ENCODE results near the gene DMXL2. TPM values are rescaled to one million over a fixed set of nuclear protein-coding genes. Genes with fewer than 3 reads are reported as not detected.

The DMXL2 gene
- polyA plus RNA-seq, 1 of the 3 experiments (the other 2 are of a cell fraction): 6.4 TPM

DNA sequence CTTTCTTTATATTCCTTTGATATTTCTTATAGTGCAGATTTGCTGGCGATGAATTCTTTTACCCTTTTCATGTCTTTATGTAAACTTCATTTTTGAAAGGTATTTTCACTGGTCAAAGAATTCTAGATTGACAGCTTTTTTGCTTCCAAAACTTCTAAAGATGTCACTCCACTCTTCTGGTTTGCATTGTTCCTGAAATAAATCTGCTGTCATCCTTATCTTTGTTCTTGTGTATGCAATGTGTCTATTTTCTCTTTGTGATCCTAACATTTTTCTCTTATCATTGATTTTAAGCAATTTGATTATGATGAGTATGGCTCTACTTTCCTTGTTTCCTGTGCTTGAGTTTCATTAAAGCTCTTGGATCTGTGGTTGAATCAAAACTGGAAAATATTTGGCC lies 177.8 kb downstream of the DMXL2 start:
- H3K4me2 ChIP-seq: no peak overlapping the region
- H3K27me3 ChIP-seq (ENCODE audit: insufficient read depth): no peaks in the 10 kb centered on the region
- H3K4me3 ChIP-seq (ENCODE audit: low read depth in 2 of 2, low read length in 1 of 2): no peak overlapping the region
- H2AFZ ChIP-seq (ENCODE audit: low read depth): no peak overlapping the region
- no peak overlapping the region for H3K9ac ChIP-seq
- H3K4me1 ChIP-seq (ENCODE audit: control insufficient read depth in 1 of 2, insufficient read depth in 2 of 2, low read depth in 1 of 2, low read length in 1 of 2): no peaks in the 10 kb centered on the region
- H3K27ac ChIP-seq (ENCODE audit: low read depth in 2 of 2, low read length in 1 of 2): no peak overlapping the region
- H3K79me2 ChIP-seq (ENCODE audit: insufficient read depth): no peaks in the 10 kb centered on the region
- POLR2A ChIA-PET: no interaction called here
- H3K36me3 ChIP-seq (replicated peaks in 1 of 2; ENCODE audit: control insufficient read depth in 1 of 2, insufficient read depth in 2 of 2, low read length in 1 of 2): peaks cover 17 to 29% of the 10 kb centered on the region in 2 experiments
- CTCF ChIA-PET: no interaction called here
- DNase-seq: no peak
- no peaks in the 10 kb centered on the region for H3K9me3 ChIP-seq
- no peaks in the 10 kb centered on the region for H4K20me1 ChIP-seq (ENCODE audit: insufficient read depth)
- WGBS (ENCODE audit: low lambda C conversion rate): 100% methylated on average over 1 of the region's 1 CpG
- no peaks in the 10 kb centered on the region for H3F3A ChIP-seq (replicated peaks; ENCODE audit: insufficient read depth)
- H3K9me2 ChIP-seq: no peaks in the 10 kb centered on the region
- TF ChIP-seq RAD21 (IDR thresholded peaks at IDR 0.05; ENCODE audit: low read length) (no peak), ELF1 (IDR thresholded peaks at IDR 0.05) (no peak)

DNA sequence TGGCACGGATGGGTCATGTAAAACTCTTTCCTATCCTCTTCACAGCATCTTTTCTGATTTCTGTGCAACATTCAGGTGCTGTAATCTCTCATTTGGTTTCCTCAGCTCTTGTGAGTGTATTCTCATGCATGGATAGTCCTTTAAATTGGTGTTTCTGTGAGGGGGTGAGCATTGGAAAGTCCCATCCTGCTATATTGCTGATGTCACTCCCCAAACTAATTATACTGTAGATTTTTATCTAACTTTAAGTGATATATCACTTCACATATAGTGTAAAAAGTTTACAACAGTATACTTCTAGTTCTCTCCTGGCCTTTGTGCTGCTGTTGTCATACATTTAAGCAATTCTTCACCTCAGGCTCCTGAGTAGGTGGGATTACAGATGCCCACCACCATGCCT lies 178.5 kb downstream of the DMXL2 start:
- Histone ChIP-seq H3K36me3 (replicated peaks in 1 of 2; ENCODE audit: control insufficient read depth in 1 of 2, insufficient read depth in 2 of 2, low read length in 1 of 2) (peaks cover 10 to 22% of the 10 kb centered on the region in 2 experiments), H3K9ac (no peak overlapping the region), H3K79me2 (ENCODE audit: insufficient read depth) (no peaks in the 10 kb centered on the region), H3K4me2 (no peak overlapping the region), H3K9me3 (no peaks in the 10 kb centered on the region), H3K9me2 (no peaks in the 10 kb centered on the region), H3K27me3 (ENCODE audit: insufficient read depth) (no peaks in the 10 kb centered on the region), H3K4me1 (ENCODE audit: control insufficient read depth in 1 of 2, insufficient read depth in 2 of 2, low read depth in 1 of 2, low read length in 1 of 2) (no peaks in the 10 kb centered on the region), H3K27ac (ENCODE audit: low read depth in 2 of 2, low read length in 1 of 2) (no peak overlapping the region), H4K20me1 (ENCODE audit: insufficient read depth) (no peaks in the 10 kb centered on the region), H3K4me3 (ENCODE audit: low read depth in 2 of 2, low read length in 1 of 2) (no peak overlapping the region), H2AFZ (ENCODE audit: low read depth) (no peak overlapping the region), H3F3A (replicated peaks; ENCODE audit: insufficient read depth) (no peaks in the 10 kb centered on the region)
- WGBS (ENCODE audit: low lambda C conversion rate): 95% methylated on average over 1 of the region's 1 CpG
- no peak for DNase-seq
- ChIA-PET CTCF (no interaction called here), POLR2A (no interaction called here)
- no peak for TF ChIP-seq EP300 (IDR thresholded peaks at IDR 0.05; ENCODE audit: borderline replicate concordance in 1 of 2, low read depth in 1 of 2, low read length in 1 of 2)
- no peak for TF ChIP-seq RXRA (IDR thresholded peaks at IDR 0.05; ENCODE audit: borderline replicate concordance, low read depth)
- no peak for TF ChIP-seq YY1 (IDR thresholded peaks at IDR 0.05; ENCODE audit: low read depth)
- TF ChIP-seq GATA2 (CRISPR knock-in tag; IDR thresholded peaks at IDR 0.05): no peak
- TF ChIP-seq FOXJ3 (CRISPR knock-in tag; IDR thresholded peaks at IDR 0.05): no peak
- no peak for TF ChIP-seq POLR2AphosphoS5 (IDR thresholded peaks at IDR 0.05; ENCODE audit: low read depth, low read length)
- TF ChIP-seq SIN3A (IDR thresholded peaks at IDR 0.05; ENCODE audit: borderline replicate concordance, low read depth, low read length): no peak
- TF ChIP-seq MEF2A (IDR thresholded peaks at IDR 0.05; ENCODE audit: borderline replicate concordance, low read depth): no peak
- TF ChIP-seq NRF1 (IDR thresholded peaks at IDR 0.05; ENCODE audit: low read depth, low read length): no peak
- TF ChIP-seq RCOR1 (IDR thresholded peaks at IDR 0.05; ENCODE audit: low read length): no peak
- TF ChIP-seq TEAD4 (IDR thresholded peaks at IDR 0.05; ENCODE audit: borderline replicate concordance, insufficient read depth): no peak
- TF ChIP-seq CHD2 (IDR thresholded peaks at IDR 0.05; ENCODE audit: low read length, partially characterized antibody): no peak

DNA sequence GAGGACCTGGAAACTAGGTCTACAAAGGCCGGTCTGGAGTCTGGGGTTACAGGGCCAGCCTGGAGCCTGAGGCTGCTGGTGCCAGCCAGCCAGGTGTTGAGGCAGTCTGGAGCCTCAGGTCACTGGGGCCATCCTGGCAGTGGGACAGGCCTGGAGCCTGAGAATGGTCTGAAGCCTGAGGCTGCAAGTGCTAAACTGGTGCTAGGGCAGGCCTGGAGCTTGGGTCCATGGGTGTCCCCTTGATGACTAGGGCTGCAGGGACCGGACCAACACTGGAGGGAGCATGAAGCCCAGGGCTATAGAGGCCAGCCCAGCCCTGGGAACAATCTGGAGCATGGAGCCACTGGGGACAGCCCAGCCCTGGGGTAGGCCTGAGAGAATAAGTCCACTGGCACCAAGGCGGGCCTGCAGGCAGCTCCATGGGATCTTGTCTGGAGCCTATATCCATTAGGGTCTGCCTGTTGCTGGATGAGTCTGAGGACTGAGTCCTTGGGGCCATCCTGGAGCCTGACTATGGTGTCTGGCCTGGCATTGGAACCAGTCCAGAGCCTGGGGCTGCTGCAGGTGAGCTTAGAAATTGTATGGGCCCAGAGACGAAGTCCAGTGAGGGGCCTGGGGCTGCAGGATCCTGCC lies 179.2 kb downstream of the DMXL2 start:
- no peaks in the 10 kb centered on the region for H3K9me2 ChIP-seq
- CTCF ChIA-PET: no interaction called here
- H3K4me3 ChIP-seq (ENCODE audit: low read depth in 2 of 2, low read length in 1 of 2): no peak overlapping the region
- peaks cover 6 to 15% of the 10 kb centered on the region in 2 experiments for H3K36me3 ChIP-seq (replicated peaks in 1 of 2; ENCODE audit: control insufficient read depth in 1 of 2, insufficient read depth in 2 of 2, low read length in 1 of 2)
- H3K79me2 ChIP-seq (ENCODE audit: insufficient read depth): no peaks in the 10 kb centered on the region
- H3K4me1 ChIP-seq (ENCODE audit: control insufficient read depth in 1 of 2, insufficient read depth in 2 of 2, low read depth in 1 of 2, low read length in 1 of 2): no peaks in the 10 kb centered on the region
- no peak for TF ChIP-seq NRF1 (IDR thresholded peaks at IDR 0.05; ENCODE audit: low read depth, low read length)
- TF ChIP-seq TAF1 (IDR thresholded peaks at IDR 0.05; ENCODE audit: borderline replicate concordance, low read depth, low read length): no peak
- TF ChIP-seq FOXJ3 (CRISPR knock-in tag; IDR thresholded peaks at IDR 0.05): no peak
- no peaks in the 10 kb centered on the region for H3K9me3 ChIP-seq
- H3K9ac ChIP-seq: no peak overlapping the region
- no peaks in the 10 kb centered on the region for H4K20me1 ChIP-seq (ENCODE audit: insufficient read depth)
- H3K27ac ChIP-seq (ENCODE audit: low read depth in 2 of 2, low read length in 1 of 2): no peak overlapping the region
- no peaks in the 10 kb centered on the region for H3F3A ChIP-seq (replicated peaks; ENCODE audit: insufficient read depth)
- no peak overlapping the region for H3K4me2 ChIP-seq
- H2AFZ ChIP-seq (ENCODE audit: low read depth): no peak overlapping the region
- no peaks in the 10 kb centered on the region for H3K27me3 ChIP-seq (ENCODE audit: insufficient read depth)
- POLR2A ChIA-PET: no interaction called here
- WGBS (ENCODE audit: low lambda C conversion rate): 100% methylated on average over 2 of the region's 4 CpGs
- DNase-seq: no peak

Measured in SK-N-SH (cell line).